CD14-positive monocyte (primary cell): ENCODE data around the gene DOP1B. TPM values are rescaled to one million over a fixed set of nuclear protein-coding genes. Genes with fewer than 3 reads are reported as not detected.

Source experiments
- DNase-seq, 3 donors: peaks; one replicate each; pipeline ENCODE4 v3.0.0-alpha.2; 2011 to 2022
- H2AFZ ChIP-seq: 2 replicates; pipeline ENCODE4 v1.6.0; 2012; ENCODE audit warnings: mild to moderate bottlenecking, low read depth, low read length, inconsistent platforms; ENCODE audit not compliant: insufficient read depth, poor library complexity, severe bottlenecking
- H3K27ac ChIP-seq, 2 donors: 1 replicate in 1 of 2; 2 replicates in 1 of 2; pipeline ENCODE4 v1.5.1; 2012 to 2013; ENCODE audit warnings: low read length in 2 of 2, control low read depth in 1 of 2, inconsistent platforms in 1 of 2, low read depth in 1 of 2, mild to moderate bottlenecking in 1 of 2
- H3K27me3 ChIP-seq, 2 donors: one replicate each; pipeline versions ENCODE4 v1.6.0 to v1.6.1; 2011 to 2013; ENCODE audit warnings: low read length in 2 of 2; ENCODE audit not compliant: control insufficient read depth in 2 of 2, insufficient read depth in 2 of 2
- H3K36me3 ChIP-seq, 2 donors: replicated peaks in 1 of 2; 1 replicate in 1 of 2; 2 replicates in 1 of 2; pipeline versions ENCODE4 v1.5.1 to v1.6.1; 2012 to 2013; ENCODE audit warnings: low read length in 2 of 2, control low read depth in 1 of 2, inconsistent platforms in 1 of 2, mild to moderate bottlenecking in 1 of 2; ENCODE audit not compliant: insufficient read depth in 2 of 2, control insufficient read depth in 1 of 2
- H3K4me1 ChIP-seq, 2 donors: 1 replicate in 1 of 2; 2 replicates in 1 of 2; pipeline versions ENCODE4 v1.5.1 to v1.6.1; 2012 to 2013; ENCODE audit warnings: low read length in 2 of 2, control low read depth in 1 of 2, inconsistent platforms in 1 of 2, mild to moderate bottlenecking in 1 of 2, moderate library complexity in 1 of 2; ENCODE audit not compliant: insufficient read depth in 2 of 2, control insufficient read depth in 1 of 2
- H3K4me2 ChIP-seq: replicated peaks from 2 replicates; pipeline ENCODE3; 2012; ENCODE audit warnings: low read length, moderate library complexity, mild to moderate bottlenecking; ENCODE audit not compliant: poor library complexity, severe bottlenecking; ENCODE audit errors: extremely low read depth
- H3K4me3 ChIP-seq, 3 experiments: fragments of 200-600 bp in 1 of 3; sonication (generic) in 1 of 3; replicated peaks in 1 of 3; 1 replicate in 2 of 3; 2 replicates in 1 of 3; pipeline ENCODE4 v1.5.1; 2011 to 2013; ENCODE audit warnings: low read length in 3 of 3, mild to moderate bottlenecking in 3 of 3, control low read depth in 2 of 3, low read depth in 2 of 3, inconsistent platforms in 1 of 3, moderate library complexity in 1 of 3
- H3K79me2 ChIP-seq: 2 replicates; pipeline ENCODE4 v1.6.0; 2012; ENCODE audit warnings: mild to moderate bottlenecking, control low read depth, inconsistent platforms, low read length, moderate library complexity; ENCODE audit not compliant: insufficient read depth
- H3K9ac ChIP-seq: 2 replicates; pipeline ENCODE4 v1.6.0; 2017; ENCODE audit warnings: low read length, mild to moderate bottlenecking; ENCODE audit not compliant: insufficient read depth, poor library complexity, severe bottlenecking
- H3K9me3 ChIP-seq, 2 donors: replicated peaks in 1 of 2; 1 replicate in 1 of 2; 2 replicates in 1 of 2; pipeline versions ENCODE4 v1.5.1 to v1.6.1; 2012 to 2013; ENCODE audit warnings: low read length in 2 of 2, control low read depth in 1 of 2; ENCODE audit not compliant: control insufficient read depth in 1 of 2, insufficient read depth in 1 of 2
- H4K20me1 ChIP-seq: 2 replicates; pipeline ENCODE4 v1.6.0; 2012; ENCODE audit warnings: mild to moderate bottlenecking, low read length, control low read depth, moderate library complexity; ENCODE audit not compliant: insufficient read depth
- H3K27ac Mint-ChIP-seq, 7 donors: one replicate each; pipeline ENCODE4 v1.8.0; 2020; ENCODE audit warnings: mild to moderate bottlenecking in 7 of 7, mixed read lengths in 7 of 7, moderate library complexity in 6 of 7, inconsistent platforms in 2 of 7
- H3K27me3 Mint-ChIP-seq, 3 donors: one replicate each; pipeline ENCODE4 v1.8.0; 2021 to 2022; ENCODE audit warnings: low read depth in 3 of 3, mild to moderate bottlenecking in 3 of 3, mixed read lengths in 3 of 3, moderate library complexity in 3 of 3, inconsistent platforms in 1 of 3
- H3K36me3 Mint-ChIP-seq, 2 donors: one replicate each; pipeline ENCODE4 v1.8.0; 2020; ENCODE audit warnings: mixed read lengths in 2 of 2, inconsistent platforms in 1 of 2, mild to moderate bottlenecking in 1 of 2
- H3K4me1 Mint-ChIP-seq: one replicate; pipeline ENCODE4 v1.8.0; 2020; ENCODE audit warnings: mild to moderate bottlenecking, mixed read lengths
- H3K4me3 Mint-ChIP-seq, 2 donors: one replicate each; pipeline ENCODE4 v1.8.0; 2020; ENCODE audit warnings: mild to moderate bottlenecking in 2 of 2, mixed read lengths in 2 of 2, moderate library complexity in 1 of 2
- H3K9me3 Mint-ChIP-seq, 7 donors: one replicate each; pipeline ENCODE4 v1.8.0; 2020 to 2022; ENCODE audit warnings: mixed read lengths in 7 of 7, mild to moderate bottlenecking in 6 of 7, moderate library complexity in 6 of 7, inconsistent platforms in 2 of 7
- WGBS: methylation state at CpG from one replicate; pipeline ENCODE4 v1.1.5; 2013; ENCODE audit warnings: missing lambda C conversion rate; ENCODE audit not compliant: insufficient coverage; 5-methylcytosine and 5-hydroxymethylcytosine counted together
- intact Hi-C, 2 donors: fragments of 100-400 bp; cut with micrococcal nuclease; formaldehyde crosslinking; loops; one replicate each; pipeline versions ENCODE4 v1.15.0 to v1.15.1; 2023
- polyA plus RNA-seq, 3 donors: library from polyadenylated mRNA; depleted of rRNA in 1 of 3; unstranded in 2 of 3; stranded (reverse) in 1 of 3; fragments of 300-500 nt in 2 of 3; fragments of >200 nt in 1 of 3; fragmentation: Illumina TruSeq in 2 of 3; gene quantifications; 1 replicate in 2 of 3; 2 replicates in 1 of 3; pipeline ENCODE4 v1.2.3, GENCODE V29; 2012 to 2021
- TF ChIP-seq, protein P1 (sequence below): fragments of 200-600 bp; IDR thresholded peaks from one replicate; pipeline ENCODE4 v1.8.0; 2022; ENCODE audit warnings: antibody characterized with exemption, mild to moderate bottlenecking

Gene DOP1B
- polyA plus RNA-seq, 3 donors, result 6.0 to 14.4 (median 11.0) TPM

DNA sequence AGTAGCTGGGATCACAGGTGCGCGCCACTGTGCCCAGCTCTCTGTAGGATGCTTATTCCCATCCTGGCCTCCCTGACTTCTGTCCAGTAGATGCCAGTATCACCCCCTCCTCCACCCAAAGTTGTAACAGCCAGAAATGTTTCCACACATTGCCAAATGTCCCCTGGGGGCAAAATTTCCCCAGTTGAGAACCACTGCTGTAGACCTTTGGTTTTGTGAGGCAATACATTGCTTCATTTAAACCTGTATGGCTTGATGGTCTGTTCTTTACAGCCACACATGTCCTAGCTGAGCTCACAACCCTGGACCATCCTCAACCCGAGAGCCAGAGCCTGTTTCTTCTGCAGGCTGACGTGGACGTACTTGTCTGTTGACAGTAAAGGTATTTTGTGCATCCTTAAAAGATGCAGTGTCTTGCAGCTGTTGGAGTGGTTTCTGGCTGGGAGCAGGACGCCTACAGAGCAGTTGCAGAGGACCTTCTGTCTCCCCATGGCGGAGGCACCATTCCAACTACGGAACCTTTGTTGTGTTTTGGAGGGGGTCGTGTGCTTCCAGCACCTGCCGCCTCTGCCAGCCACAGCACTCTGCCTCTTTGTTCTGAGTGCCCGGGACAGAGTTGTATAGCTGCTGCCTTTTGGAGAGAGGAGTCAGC is 26.6 kb downstream of the DOP1B start:
- DNase-seq, result no peak

GRCh38 chr21:36184545-36184944 is 27.9 kb downstream of the DOP1B start:
- Histone ChIP-seq H3K36me3 (peaks cover 7 to 21% of the 10 kb centered on the region in 2 donors), H3K4me2 (no peak overlapping the region), H3K9me3 (no peaks in the 10 kb centered on the region), H3K79me2 (peaks cover 50% of the 10 kb centered on the region), H3K4me3 (no peak overlapping the region), H4K20me1 (peaks cover 20% of the 10 kb centered on the region), H3K27me3 (no peaks in the 10 kb centered on the region), H3K4me1 (peaks cover 63 to 67% of the 10 kb centered on the region in 2 donors), H3K9ac (no peak overlapping the region), H2AFZ (no peak overlapping the region), H3K27ac (no peak overlapping the region)
- H3K4me3 Mint-ChIP-seq, result no peak overlapping the region
- 95% methylated on average over 16 of the region's 16 CpGs for WGBS
- peaks cover 0 to 9% (median 3%) of the 10 kb centered on the region in 7 donors for H3K9me3 Mint-ChIP-seq
- DNase-seq, result no peak
- H3K36me3 Mint-ChIP-seq, result peaks cover 22 to 45% of the 10 kb centered on the region in 2 donors
- TF ChIP-seq, protein P1, sequence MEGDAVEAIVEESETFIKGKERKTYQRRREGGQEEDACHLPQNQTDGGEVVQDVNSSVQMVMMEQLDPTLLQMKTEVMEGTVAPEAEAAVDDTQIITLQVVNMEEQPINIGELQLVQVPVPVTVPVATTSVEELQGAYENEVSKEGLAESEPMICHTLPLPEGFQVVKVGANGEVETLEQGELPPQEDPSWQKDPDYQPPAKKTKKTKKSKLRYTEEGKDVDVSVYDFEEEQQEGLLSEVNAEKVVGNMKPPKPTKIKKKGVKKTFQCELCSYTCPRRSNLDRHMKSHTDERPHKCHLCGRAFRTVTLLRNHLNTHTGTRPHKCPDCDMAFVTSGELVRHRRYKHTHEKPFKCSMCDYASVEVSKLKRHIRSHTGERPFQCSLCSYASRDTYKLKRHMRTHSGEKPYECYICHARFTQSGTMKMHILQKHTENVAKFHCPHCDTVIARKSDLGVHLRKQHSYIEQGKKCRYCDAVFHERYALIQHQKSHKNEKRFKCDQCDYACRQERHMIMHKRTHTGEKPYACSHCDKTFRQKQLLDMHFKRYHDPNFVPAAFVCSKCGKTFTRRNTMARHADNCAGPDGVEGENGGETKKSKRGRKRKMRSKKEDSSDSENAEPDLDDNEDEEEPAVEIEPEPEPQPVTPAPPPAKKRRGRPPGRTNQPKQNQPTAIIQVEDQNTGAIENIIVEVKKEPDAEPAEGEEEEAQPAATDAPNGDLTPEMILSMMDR, result no peak
- peaks cover 0 to 2% (median 0%) of the 10 kb centered on the region in 3 donors for H3K27me3 Mint-ChIP-seq
- H3K4me1 Mint-ChIP-seq, result peaks cover 61% of the 10 kb centered on the region
- intact Hi-C loops, result no loop called here
- H3K27ac Mint-ChIP-seq, result no peak overlapping the region

More for the DNA sequence above, 26.6 kb downstream of the DOP1B start:
- WGBS, result 87% methylated on average over 10 of the region's 11 CpGs
- intact Hi-C loops, result no loop called here
- Mint-ChIP-seq H3K27ac (peak overlapping the region in 4 of 7 donors; percentile 50 to 69 (median 58)), H3K36me3 (peaks cover 23 to 52% of the 10 kb centered on the region in 2 donors), H3K27me3 (peaks cover 0 to 2% (median 0%) of the 10 kb centered on the region in 3 donors), H3K9me3 (peaks cover 0 to 9% (median 3%) of the 10 kb centered on the region in 7 donors), H3K4me1 (peaks cover 59% of the 10 kb centered on the region), H3K4me3 (no peak overlapping the region)
- TF ChIP-seq, protein P1, result no peak
- Histone ChIP-seq H3K9me3 (no peaks in the 10 kb centered on the region), H3K4me3 (no peak overlapping the region), H3K27me3 (no peaks in the 10 kb centered on the region), H2AFZ (no peak overlapping the region), H3K27ac (peak overlapping the region in 1 of 2 donors; percentile 26), H4K20me1 (peaks cover 20% of the 10 kb centered on the region), H3K9ac (no peak overlapping the region), H3K36me3 (peaks cover 7 to 21% of the 10 kb centered on the region in 2 donors), H3K4me2 (no peak overlapping the region), H3K79me2 (peaks cover 60% of the 10 kb centered on the region), H3K4me1 (peaks cover 55 to 62% of the 10 kb centered on the region in 2 donors)
